ENCODE data around the gene SH3RF1.

GRCh38 chr4:169151671-169152070, 119.1 kb downstream of the SH3RF1 start:
- TF ChIP-seq FOXP4 (CRISPR knock-in tag; IDR thresholded peaks at IDR 0.05), result no peak
- no peak for TF ChIP-seq CTCF (IDR thresholded peaks at IDR 0.05)
